Ovary (tissue), 3 donors: ENCODE data around the gene C4BPB.

Source experiments
- CTCF ChIP-seq, 3 donors: fragments of 450-650 bp in 2 of 3; fragments of 200-600 bp in 1 of 3; IDR thresholded peaks; one replicate each; pipeline versions ENCODE4 v1.5.1 to v1.8.0; 2016 to 2022; ENCODE audit warnings: antibody characterized with exemption in 3 of 3, mild to moderate bottlenecking in 1 of 3
- EP300 ChIP-seq: sonication (generic); formaldehyde crosslinking; IDR thresholded peaks from one replicate; pipeline ENCODE4 v1.6.1; 2017; ENCODE audit warnings: antibody characterized with exemption
- POLR2A ChIP-seq: fragments of 450-650 bp; IDR thresholded peaks from one replicate; pipeline ENCODE4 v1.6.1; 2017; ENCODE audit warnings: antibody characterized with exemption, mild to moderate bottlenecking, moderate library complexity
- donor health status: DM: no; HTN: no; CAD: no.

GRCh38 chr1:207058252-207058651 is 30.4 kb upstream of the C4BPB start:
- TF ChIP-seq CTCF (IDR thresholded peaks at IDR 0.05): no peak
- TF ChIP-seq POLR2A: no peak
- no peak for TF ChIP-seq EP300
